HL-60 (cell line): ENCODE results near the gene TRIM62.

Experiments used
- CTCF ChIP-seq: IDR thresholded peaks from one replicate; pipeline ENCODE4 v1.5.1; 2011; ENCODE audit warnings: low read length, control low read depth, inconsistent platforms; ENCODE audit not compliant: insufficient read depth
- GABPA ChIP-seq: IDR thresholded peaks from 2 replicates; pipeline ENCODE4 v1.6.1; 2012; ENCODE audit warnings: low read depth
- POLR2AphosphoS5 ChIP-seq: IDR thresholded peaks from 2 replicates; pipeline ENCODE4 v1.6.1; 2012; ENCODE audit warnings: low read depth
- SPI1 ChIP-seq: IDR thresholded peaks from 2 replicates; pipeline ENCODE4 v1.6.1; 2012; ENCODE audit warnings: low read depth, mild to moderate bottlenecking, borderline replicate concordance
- TF ChIP-seq, protein P1 (sequence below): IDR thresholded peaks from 2 replicates; pipeline ENCODE4 v1.6.1; 2012; ENCODE audit warnings: low read depth; ENCODE audit not compliant: insufficient replicate concordance

GRCh38 chr1:33143176-33143575 lies 38.7 kb downstream of the TRIM62 start:
- TF ChIP-seq CTCF (no peak), POLR2AphosphoS5 (no peak), GABPA (no peak), SPI1 (no peak)
- TF ChIP-seq, protein P1, sequence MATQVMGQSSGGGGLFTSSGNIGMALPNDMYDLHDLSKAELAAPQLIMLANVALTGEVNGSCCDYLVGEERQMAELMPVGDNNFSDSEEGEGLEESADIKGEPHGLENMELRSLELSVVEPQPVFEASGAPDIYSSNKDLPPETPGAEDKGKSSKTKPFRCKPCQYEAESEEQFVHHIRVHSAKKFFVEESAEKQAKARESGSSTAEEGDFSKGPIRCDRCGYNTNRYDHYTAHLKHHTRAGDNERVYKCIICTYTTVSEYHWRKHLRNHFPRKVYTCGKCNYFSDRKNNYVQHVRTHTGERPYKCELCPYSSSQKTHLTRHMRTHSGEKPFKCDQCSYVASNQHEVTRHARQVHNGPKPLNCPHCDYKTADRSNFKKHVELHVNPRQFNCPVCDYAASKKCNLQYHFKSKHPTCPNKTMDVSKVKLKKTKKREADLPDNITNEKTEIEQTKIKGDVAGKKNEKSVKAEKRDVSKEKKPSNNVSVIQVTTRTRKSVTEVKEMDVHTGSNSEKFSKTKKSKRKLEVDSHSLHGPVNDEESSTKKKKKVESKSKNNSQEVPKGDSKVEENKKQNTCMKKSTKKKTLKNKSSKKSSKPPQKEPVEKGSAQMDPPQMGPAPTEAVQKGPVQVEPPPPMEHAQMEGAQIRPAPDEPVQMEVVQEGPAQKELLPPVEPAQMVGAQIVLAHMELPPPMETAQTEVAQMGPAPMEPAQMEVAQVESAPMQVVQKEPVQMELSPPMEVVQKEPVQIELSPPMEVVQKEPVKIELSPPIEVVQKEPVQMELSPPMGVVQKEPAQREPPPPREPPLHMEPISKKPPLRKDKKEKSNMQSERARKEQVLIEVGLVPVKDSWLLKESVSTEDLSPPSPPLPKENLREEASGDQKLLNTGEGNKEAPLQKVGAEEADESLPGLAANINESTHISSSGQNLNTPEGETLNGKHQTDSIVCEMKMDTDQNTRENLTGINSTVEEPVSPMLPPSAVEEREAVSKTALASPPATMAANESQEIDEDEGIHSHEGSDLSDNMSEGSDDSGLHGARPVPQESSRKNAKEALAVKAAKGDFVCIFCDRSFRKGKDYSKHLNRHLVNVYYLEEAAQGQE, result no peak
